ENCODE results near the gene IGLL1. TPM values are rescaled to one million over a fixed set of nuclear protein-coding genes. Genes with fewer than 3 reads are reported as not detected.

IGLL1 gene
- polyA plus RNA-seq, 1 donor from 2014 or later = not detected

DNA sequence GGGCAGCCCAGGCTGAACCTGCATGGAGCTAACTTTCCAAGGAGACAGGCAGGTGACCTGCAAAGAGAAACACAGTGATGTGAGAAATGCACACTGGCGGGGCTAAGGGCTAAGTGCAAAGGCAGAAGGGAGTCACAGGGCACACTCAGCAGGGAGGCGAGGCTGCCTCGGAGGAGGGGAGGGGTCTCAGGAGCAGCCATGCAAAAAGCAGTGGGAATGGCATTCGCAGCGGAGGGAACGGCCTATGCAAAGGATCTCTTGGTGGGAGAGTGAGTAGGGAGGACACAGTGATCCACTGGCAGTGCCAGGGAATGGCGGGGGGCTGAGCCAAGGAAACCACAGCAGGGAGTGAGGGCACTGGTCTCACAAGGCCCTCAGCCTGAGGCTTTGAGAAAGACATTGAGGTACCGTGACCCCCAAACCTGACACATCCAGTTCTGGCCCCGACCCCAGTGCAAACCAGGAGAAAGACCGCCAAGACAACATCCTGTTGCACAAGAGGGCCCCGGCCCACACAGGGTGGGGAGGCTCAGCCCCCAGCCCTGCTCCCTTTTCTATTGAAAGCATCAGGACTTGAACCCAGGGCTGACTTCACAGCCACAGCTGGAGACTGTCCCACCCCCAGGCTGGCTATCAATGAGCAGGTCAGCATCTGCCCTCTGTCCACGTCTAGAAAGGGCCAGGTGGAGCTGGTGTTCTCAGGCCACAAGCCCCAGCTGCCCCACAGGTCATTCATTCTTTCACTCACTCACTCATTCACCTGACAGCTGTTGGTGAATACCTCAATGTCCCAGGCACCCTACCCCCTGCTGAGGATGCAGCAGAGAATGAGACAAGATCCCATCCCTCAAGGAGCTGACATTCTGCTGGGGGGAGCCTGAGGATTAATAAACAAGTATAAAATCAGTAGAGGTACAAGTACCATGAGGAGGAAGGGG, 50.7 kb downstream of the IGLL1 start:
- H3K27me3 ChIP-seq (ENCODE audit: insufficient read depth, low read depth, low read length) = no peaks in the 10 kb centered on the region
- no peaks in the 10 kb centered on the region for H3K9me2 ChIP-seq (ENCODE audit: insufficient read depth, low read length)
- no peak overlapping the region for H3K9ac ChIP-seq (ENCODE audit: low read length)
- H3K9me3 ChIP-seq (ENCODE audit: low read length) = no peaks in the 10 kb centered on the region
- H3K4me3 ChIP-seq (ENCODE audit: low read length) = no peak overlapping the region
- no peak overlapping the region for H3K4me2 ChIP-seq (ENCODE audit: low read length)
- no peak overlapping the region for H2AFZ ChIP-seq (ENCODE audit: low read depth, low read length)
- no peak overlapping the region for H3K27ac ChIP-seq (ENCODE audit: low read length)
- no peaks in the 10 kb centered on the region for H4K20me1 ChIP-seq (ENCODE audit: insufficient read depth)
- H3K79me2 ChIP-seq (replicated peaks; ENCODE audit: insufficient read depth, low read length) = no peaks in the 10 kb centered on the region
- H3K36me3 ChIP-seq (ENCODE audit: insufficient read depth, low read length) = no peaks in the 10 kb centered on the region
- TF ChIP-seq TAF1 (IDR thresholded peaks at IDR 0.05; ENCODE audit: low read depth) = no peak
- no peak for TF ChIP-seq POLR2AphosphoS5 (IDR thresholded peaks at IDR 0.05)
- TF ChIP-seq EZH2 (IDR thresholded peaks at IDR 0.05; ENCODE audit: borderline replicate concordance, insufficient read depth, low read length, poor library complexity, severe bottlenecking) = no peak
- no peak for TF ChIP-seq MXI1 (conservative IDR thresholded peaks at IDR 0.05; ENCODE audit: poor library complexity, severe bottlenecking)
- no peak for TF ChIP-seq REST (IDR thresholded peaks at IDR 0.05; ENCODE audit: borderline replicate concordance)
- no peak for TF ChIP-seq SMC3 (conservative IDR thresholded peaks at IDR 0.05; ENCODE audit: poor library complexity)
- TF ChIP-seq CTCF (IDR thresholded peaks at IDR 0.05; ENCODE audit: poor library complexity, severe bottlenecking) = no peak
- TF ChIP-seq EP300 (conservative IDR thresholded peaks at IDR 0.05; ENCODE audit: poor library complexity, severe bottlenecking) = no peak
- TF ChIP-seq RAD21 (conservative IDR thresholded peaks at IDR 0.05) = no peak
- no peaks in the 10 kb centered on the region for H3F3A ChIP-seq (ENCODE audit: insufficient read depth, low read length, poor library complexity, severe bottlenecking)

GRCh38 chr22:23527971-23528740, 51.9 kb downstream of the IGLL1 start:
- Histone ChIP-seq H3K27ac (ENCODE audit: low read length) (no peak overlapping the region), H3K9ac (ENCODE audit: low read length) (no peak overlapping the region), H3K9me3 (ENCODE audit: low read length) (no peaks in the 10 kb centered on the region), H3K36me3 (ENCODE audit: insufficient read depth, low read length) (no peaks in the 10 kb centered on the region), H3K9me2 (ENCODE audit: insufficient read depth, low read length) (no peaks in the 10 kb centered on the region), H3K4me2 (ENCODE audit: low read length) (no peak overlapping the region), H3K79me2 (replicated peaks; ENCODE audit: insufficient read depth, low read length) (no peaks in the 10 kb centered on the region), H3F3A (ENCODE audit: insufficient read depth, low read length, poor library complexity, severe bottlenecking) (no peaks in the 10 kb centered on the region), H3K27me3 (ENCODE audit: insufficient read depth, low read depth, low read length) (no peaks in the 10 kb centered on the region), H4K20me1 (ENCODE audit: insufficient read depth) (no peaks in the 10 kb centered on the region), H3K4me3 (ENCODE audit: low read length) (no peak overlapping the region), H2AFZ (ENCODE audit: low read depth, low read length) (no peak overlapping the region)
- TF ChIP-seq TAF1 (IDR thresholded peaks at IDR 0.05; ENCODE audit: low read depth) (no peak), POLR2AphosphoS5 (IDR thresholded peaks at IDR 0.05) (no peak), MXI1 (conservative IDR thresholded peaks at IDR 0.05; ENCODE audit: poor library complexity, severe bottlenecking) (no peak), CTCF (IDR thresholded peaks at IDR 0.05; ENCODE audit: poor library complexity, severe bottlenecking) (no peak), EP300 (conservative IDR thresholded peaks at IDR 0.05; ENCODE audit: poor library complexity, severe bottlenecking) (no peak), EZH2 (IDR thresholded peaks at IDR 0.05; ENCODE audit: borderline replicate concordance, insufficient read depth, low read length, poor library complexity, severe bottlenecking) (no peak), SMC3 (conservative IDR thresholded peaks at IDR 0.05; ENCODE audit: poor library complexity) (no peak), REST (IDR thresholded peaks at IDR 0.05; ENCODE audit: borderline replicate concordance) (no peak), RAD21 (conservative IDR thresholded peaks at IDR 0.05) (no peak)
